ENCODE data around the gene DNAJC8.

DNA sequence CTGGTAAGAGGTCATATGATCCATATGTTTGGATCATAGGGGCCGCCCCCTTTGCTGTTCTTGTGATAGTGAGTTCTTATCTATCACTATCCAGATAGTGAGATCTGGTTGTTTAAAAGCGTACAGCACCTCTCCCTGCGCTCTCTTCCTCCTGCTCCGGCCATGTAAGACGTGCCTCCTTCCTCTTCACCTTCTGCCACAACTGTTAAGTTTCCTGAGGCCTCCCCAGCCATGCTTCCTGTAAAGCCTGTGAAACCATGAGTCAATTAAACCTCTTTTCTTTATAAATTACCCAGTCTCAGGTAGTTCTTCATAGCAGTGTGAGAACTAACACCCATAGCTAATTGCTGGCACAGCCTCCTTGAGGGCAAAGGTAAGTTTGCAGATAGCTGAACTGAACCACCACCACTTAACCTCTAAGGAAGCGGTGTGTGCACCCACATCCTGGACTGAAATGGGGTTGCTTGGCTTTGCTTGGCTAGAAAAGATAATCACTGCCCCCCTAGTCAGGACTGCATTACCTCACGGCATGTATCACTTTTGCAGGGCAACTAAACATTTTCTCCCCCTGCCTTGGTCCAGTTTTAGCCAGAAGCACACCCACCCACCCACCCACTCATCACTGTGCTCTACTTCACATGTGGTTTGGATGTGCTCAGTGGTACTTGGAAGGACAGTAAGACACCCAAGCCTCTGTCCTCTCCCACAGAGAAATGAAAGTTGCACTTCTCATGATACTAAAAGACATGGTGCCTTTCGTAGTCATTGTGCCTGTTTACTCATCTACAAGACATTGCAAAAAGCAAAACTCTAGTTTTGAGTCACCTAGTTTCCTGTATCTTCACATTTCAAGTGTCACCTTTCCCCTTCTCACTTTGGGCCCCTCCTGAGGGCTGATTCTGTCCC lies 33.2 kb downstream of the DNAJC8 start:
- TF ChIP-seq, protein P1, sequence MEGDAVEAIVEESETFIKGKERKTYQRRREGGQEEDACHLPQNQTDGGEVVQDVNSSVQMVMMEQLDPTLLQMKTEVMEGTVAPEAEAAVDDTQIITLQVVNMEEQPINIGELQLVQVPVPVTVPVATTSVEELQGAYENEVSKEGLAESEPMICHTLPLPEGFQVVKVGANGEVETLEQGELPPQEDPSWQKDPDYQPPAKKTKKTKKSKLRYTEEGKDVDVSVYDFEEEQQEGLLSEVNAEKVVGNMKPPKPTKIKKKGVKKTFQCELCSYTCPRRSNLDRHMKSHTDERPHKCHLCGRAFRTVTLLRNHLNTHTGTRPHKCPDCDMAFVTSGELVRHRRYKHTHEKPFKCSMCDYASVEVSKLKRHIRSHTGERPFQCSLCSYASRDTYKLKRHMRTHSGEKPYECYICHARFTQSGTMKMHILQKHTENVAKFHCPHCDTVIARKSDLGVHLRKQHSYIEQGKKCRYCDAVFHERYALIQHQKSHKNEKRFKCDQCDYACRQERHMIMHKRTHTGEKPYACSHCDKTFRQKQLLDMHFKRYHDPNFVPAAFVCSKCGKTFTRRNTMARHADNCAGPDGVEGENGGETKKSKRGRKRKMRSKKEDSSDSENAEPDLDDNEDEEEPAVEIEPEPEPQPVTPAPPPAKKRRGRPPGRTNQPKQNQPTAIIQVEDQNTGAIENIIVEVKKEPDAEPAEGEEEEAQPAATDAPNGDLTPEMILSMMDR (conservative IDR thresholded peaks at IDR 0.05 in 1 of 2, IDR thresholded peaks at IDR 0.05 in 1 of 2; ENCODE audit: extremely low read depth in 1 of 2, insufficient read depth in 1 of 2, low read depth in 1 of 2, low read length in 2 of 2), result no peak
- no peak for TF ChIP-seq EZH2 (IDR thresholded peaks at IDR 0.05; ENCODE audit: borderline replicate concordance, low read length)

All from mammary epithelial cell (primary cell).